Sciatic nerve (tissue), 2 donors: ENCODE data around the gene MESP1. TPM values are rescaled to one million over a fixed set of nuclear protein-coding genes. Genes with fewer than 3 reads are reported as not detected.

Experiments
- ATAC-seq: fragments of 200-7000 bp; cut with Tn5 transposase; one replicate; pipeline ENCODE4 v1.9.1; 2020; ENCODE audit warnings: mild to moderate bottlenecking, moderate library complexity
- DNase-seq: peaks from one replicate; pipeline ENCODE4 v3.0.0-alpha.2; 2020; ENCODE audit warnings: low spot score
- intact Hi-C: fragments of 100-400 bp; cut with DNase I; formaldehyde crosslinking; loops from one replicate; pipeline ENCODE4 v1.14.2; 2022
- total RNA-seq: library from RNA; stranded (reverse); fragmentation: NEBNext Ultra II Directional; extraction: Animal tissue kit (Norgen Biotek cat#: 25700); gene quantifications from one replicate; pipeline ENCODE4 v1.2.1, GENCODE V29; 2021
- donor health status: DM: no; HTN: no; CAD: no.
- donor health status: DM: no; HTN: no; CAD: no.

The MESP1 gene
- total RNA-seq, 1 donor from 2014 or later: 2.1 TPM

DNA sequence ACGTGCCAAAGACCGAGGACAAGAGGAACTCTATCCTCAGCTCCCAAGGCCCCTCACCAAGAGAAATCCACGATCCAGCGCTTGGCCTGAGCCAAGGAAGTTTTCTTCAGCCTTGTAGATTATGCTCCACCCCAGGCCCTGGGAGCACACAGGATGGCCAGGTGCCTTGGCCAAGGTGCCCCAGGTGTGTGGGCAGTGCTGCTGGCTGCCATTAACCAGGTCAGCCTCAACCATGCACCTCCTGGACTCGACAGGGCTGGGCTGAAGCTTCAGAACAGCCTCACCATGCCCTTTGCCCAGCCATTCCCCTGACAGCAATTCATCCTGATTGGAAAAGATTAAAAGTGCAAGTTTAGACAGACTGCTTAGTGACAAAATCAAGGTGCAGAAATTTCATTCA, 10.9 kb upstream of the MESP1 start:
- intact Hi-C loops: loop anchor here (10.0 kb wide), 1 partner anchor 113 kb away; no protein-coding TSS in a partner anchor
- DNase-seq: no peak
- ATAC-seq: no peak

- intact Hi-C loops: loop anchor here (10.0 kb wide), 1 partner anchor 114 kb away; no protein-coding TSS in a partner anchor
- DNase-seq (no peak), ATAC-seq (peak; percentile 21)
These were observed 10.2 kb upstream of the MESP1 start for GRCh38 chr15:89761009-89761831.

DNA sequence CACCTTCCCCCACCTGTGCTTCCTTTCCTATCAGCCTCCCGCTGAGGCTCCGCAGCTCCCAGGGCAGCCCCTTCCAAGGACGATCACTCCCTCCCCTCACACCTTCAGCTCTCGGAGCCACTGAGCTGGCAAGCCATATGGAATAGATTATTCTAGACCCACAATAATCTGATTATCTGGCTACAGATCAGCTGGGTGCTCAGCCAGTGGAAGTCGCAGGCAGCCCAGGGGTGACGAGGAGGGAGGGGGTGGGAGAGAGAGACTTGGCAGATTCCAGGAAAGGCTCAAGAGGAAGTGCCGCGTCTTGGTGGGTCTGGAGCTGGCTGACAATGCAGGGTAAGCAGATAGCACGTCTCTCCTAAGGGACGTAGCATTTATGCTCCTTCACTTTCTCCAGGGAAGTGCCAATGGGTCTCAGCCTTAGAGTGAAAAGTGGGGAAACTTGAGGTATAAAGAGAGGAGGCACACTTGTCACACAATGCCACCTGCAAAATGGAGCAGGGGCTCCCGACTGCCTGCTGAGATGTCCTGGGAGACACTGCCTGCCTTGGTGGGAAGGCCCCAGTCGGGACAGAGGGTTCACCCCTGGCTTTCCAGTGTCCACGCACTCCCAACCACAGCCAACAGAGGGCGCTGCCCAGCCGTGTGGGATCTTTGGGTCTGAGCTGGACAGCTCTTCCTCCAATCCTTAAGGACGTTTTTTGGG, 9.4 kb upstream of the MESP1 start:
- intact Hi-C loops: loop anchor here (10.0 kb wide), 1 partner anchor 114 kb away; no protein-coding TSS in a partner anchor
- ATAC-seq (peak; percentile 91), DNase-seq (peak; percentile 89)

DNA sequence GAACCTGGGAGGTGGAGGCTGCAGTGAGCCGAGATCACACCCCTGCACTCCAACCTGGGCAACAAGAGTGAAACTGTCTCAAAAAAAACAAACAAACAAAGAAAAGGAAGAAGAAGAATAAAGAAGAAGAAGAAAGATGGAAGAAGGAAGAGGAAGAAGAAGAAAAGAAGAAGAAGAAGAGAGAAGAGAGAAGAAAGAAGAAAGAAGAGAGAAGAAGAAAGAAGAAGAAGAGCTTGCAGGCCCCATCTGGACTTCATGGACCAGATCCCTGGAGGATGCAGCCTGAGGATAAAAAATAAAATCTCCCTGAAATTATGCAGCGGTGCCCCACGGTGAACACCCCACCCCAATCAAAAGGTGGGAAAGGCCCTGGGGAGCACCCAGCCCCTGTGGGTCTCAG, 8.8 kb upstream of the MESP1 start:
- intact Hi-C loops: loop anchor here (10.0 kb wide), 1 partner anchor 115 kb away; no protein-coding TSS in a partner anchor
- ATAC-seq (peak; percentile 6), DNase-seq (no peak)

DNA sequence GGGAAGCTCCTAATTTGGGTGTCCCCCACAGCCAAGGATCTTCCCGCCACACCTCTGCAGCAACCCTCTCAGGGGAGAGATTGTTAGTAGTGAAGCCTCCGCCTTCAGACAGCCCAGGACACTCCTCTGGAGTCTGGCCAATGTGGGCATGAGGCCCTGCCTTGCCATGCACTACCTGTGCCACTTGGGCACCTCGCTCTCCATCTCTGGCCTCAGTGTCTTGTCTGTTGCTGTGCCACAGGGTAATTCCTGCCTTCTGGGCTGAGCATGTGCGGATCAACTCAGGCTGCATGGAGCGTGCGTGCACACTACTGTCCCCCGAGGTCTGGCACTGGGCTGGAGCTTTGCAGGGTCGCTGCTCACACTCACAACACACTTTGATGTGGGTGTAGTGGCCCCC, 7.9 kb upstream of the MESP1 start:
- ATAC-seq (no peak), DNase-seq (no peak)
- intact Hi-C loops: no loop called here

- no peak for DNase-seq
- intact Hi-C loops: no loop called here
- no peak for ATAC-seq
These were observed 7.2 kb upstream of the MESP1 start for GRCh38 chr15:89758283-89758682.

DNA sequence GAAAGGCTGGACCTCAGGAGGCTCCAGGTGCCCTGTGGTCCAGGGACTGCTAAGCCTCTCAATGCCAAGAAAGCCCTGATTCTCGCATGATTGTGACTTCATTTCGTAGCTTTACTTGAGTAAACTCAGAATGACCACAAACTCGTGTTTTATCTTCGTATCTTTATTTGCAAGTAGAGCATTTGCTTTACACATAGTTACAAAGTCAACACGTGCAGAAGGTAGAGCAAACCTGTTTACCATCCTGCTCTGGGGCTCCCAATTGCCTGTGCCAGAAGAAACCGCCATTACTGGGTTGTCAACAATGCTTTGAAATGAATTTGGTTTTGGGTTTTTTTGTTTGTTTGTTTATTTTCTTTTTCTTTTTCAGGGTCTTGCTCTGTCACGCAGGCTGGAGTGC, 5.8 kb upstream of the MESP1 start:
- DNase-seq (no peak), ATAC-seq (no peak)
- intact Hi-C loops: no loop called here

DNA sequence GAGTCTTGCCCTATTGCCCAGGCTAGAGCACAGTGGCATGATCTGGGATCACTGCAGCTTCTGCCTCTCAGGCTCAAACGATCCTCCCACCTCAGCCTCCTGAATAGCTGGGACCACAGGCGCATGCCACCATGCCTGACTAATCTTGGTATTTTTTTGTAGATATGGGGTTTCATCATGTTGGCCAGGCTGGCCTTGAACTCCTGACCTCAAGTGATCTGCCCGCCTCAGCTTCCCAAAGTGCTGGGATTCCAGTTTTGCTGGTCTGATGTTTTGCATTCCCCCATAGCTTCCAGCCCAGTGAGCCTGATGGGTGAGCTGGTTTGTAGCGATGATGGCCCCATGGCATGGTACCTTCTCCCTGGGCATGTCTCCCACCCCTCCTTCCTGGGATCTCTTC, 4.7 kb upstream of the MESP1 start:
- DNase-seq (no peak), ATAC-seq (no peak)
- intact Hi-C loops: no loop called here

DNA sequence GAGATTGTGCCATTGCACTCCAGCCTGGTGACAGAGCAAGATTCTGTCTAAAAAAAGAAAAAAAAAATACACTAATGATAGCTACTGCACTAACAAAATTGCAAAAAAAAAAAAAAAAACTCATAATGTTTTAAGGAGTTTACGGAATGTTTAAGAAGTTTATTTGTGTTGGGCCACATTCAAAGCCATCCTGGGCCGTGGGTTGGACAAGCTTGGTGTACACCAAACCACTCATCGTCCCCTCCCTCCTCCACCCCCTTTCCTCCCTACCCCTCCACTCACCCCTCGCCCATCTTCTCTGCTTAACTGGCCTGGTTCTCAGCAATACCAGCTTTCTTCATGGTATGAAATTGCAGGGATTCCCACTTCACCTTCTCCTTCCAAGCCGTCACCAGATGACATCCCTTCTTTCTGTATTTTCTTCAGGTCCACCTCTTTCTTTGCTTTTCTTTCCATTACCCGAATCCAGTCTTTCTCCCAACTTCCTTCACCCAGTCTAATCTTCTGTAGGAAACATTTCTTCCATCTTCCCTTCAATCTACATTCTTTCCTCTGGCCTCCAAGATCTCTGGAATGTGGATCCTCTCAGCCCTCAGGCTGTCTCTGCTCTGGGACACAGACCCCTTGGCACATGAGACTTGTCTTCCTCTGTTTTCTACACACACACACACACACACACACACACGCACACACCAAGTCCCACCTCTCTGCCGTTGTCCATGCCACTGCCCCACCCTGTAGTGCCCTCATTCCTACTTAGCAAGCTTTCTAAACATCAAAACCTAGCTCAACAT, 3.5 kb upstream of the MESP1 start:
- intact Hi-C loops: no loop called here
- ATAC-seq (no peak), DNase-seq (no peak)

DNA sequence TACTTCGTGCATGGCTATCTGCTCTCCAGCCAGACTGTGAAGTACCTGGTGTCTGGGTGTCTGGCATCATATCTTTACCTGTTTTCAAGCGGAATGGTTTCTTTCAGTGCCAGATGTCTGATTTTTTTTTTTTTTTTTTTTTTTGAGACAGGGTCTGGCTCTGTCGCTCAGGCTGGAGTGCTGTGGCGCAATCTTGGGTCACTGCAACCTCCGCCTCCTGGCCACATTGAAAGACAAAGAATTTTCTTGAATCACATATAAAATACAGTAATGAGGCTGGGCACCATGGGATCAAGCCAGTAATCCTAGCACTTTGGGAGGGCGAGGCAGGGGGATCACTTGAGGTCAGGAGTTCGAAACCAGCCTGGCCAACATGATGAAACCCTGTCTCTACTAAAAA, 2.8 kb upstream of the MESP1 start:
- ATAC-seq: no peak
- no peak for DNase-seq
- intact Hi-C loops: no loop called here

GRCh38 chr15:89751748-89752147, 699 bp upstream of the MESP1 start:
- DNase-seq: no peak
- no peak for ATAC-seq
- intact Hi-C loops: no loop called here

- intact Hi-C loops: loop anchor here (10.0 kb wide), 1 partner anchor 335 kb away; no protein-coding TSS in a partner anchor
- DNase-seq (no peak), ATAC-seq (peak; percentile 9)
These were observed 994 bp downstream of the MESP1 start for GRCh38 chr15:89749951-89750559.

GRCh38 chr15:89749526-89749925, 1.5 kb downstream of the MESP1 start:
- intact Hi-C loops: loop anchor here (10.0 kb wide), 1 partner anchor 335 kb away; no protein-coding TSS in a partner anchor
- DNase-seq: no peak
- ATAC-seq: no peak

GRCh38 chr15:89749054-89749453, 2.0 kb downstream of the MESP1 start:
- DNase-seq: no peak
- intact Hi-C loops: loop anchor here (10.0 kb wide), 1 partner anchor 336 kb away; no protein-coding TSS in a partner anchor
- no peak for ATAC-seq

DNA sequence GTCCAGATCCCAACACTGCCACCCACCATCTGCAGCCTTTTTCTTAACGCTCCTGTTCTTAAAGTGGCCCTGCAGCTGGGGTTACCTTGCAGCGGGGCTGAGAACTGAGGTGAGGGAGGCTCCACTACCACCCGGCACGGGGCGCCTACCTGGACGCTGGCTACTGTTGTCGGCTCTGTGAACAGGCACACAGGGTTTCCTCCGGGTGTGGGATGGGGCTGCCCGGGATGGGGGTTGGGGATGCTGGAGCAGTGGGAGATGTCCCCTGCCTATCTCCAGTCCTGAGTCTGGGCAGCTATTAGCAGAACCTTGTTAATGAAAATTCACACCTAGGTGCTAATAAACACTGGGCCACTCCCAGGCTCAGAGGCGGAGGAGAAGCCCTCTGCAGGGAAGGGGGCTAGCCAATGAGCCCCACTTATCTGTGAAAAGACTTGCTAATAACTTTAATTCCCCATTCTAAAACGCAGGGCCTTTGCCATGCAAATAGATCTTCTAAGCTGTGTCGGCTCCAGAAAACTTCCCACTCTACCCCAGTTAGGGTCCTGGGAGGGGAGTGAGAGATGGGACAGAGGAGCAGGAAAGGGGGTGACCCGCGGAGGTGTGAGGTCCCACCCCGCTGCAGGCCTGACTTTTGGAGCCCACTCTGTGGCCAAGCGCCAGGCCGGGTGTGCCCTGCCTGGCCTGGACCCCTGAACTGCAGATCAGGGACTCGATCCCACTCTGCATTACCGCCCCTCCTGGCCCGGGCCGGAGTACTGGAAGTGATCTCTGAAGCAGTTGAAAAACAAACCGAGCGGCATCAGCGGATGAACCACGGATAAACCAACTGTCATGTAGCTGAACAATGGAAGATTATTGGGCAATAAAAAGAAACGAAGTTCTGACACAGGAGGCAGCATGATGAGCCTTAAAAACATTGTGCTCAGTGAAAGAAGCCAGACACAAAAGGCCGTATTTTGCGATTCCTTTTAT, 3.1 kb downstream of the MESP1 start:
- no peak for ATAC-seq
- DNase-seq: no peak
- intact Hi-C loops: loop anchor here (10.0 kb wide), 1 partner anchor 337 kb away; no protein-coding TSS in a partner anchor

DNA sequence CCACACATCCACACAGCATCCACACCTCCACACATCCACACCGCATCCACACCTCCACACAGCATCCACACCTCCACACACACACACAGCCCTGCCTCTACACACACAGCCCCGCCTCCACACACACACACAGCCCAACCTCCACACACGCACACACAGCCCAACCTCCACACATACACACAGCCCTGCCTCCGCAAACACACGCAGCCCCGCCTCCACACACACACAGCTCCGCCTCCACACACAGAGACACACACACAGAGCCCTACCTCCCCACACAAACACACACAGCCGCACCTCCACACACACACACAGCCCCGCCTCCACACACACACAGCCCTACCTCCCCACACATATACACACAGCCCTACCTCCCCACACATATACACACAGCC, 4.7 kb downstream of the MESP1 start:
- ATAC-seq (no peak), DNase-seq (no peak)
- intact Hi-C loops: loop anchor here (10.0 kb wide), 1 partner anchor 338 kb away; no protein-coding TSS in a partner anchor

GRCh38 chr15:89745768-89746167, 5.3 kb downstream of the MESP1 start:
- intact Hi-C loops: loop anchor here (10.0 kb wide), 1 partner anchor 339 kb away; no protein-coding TSS in a partner anchor
- ATAC-seq: no peak
- DNase-seq: no peak
